Chondrocyte (in vitro differentiated cells): ENCODE data around the gene WDR86. TPM values are rescaled to one million over a fixed set of nuclear protein-coding genes. Genes with fewer than 3 reads are reported as not detected.

Experiments
- DNase-seq: peaks from one replicate; pipeline ENCODE4 v3.0.0; 2021; ENCODE audit warnings: mixed read lengths, low spot score
- H3K27ac Mint-ChIP-seq: one replicate; pipeline ENCODE4 v1.8.0; 2021; ENCODE audit warnings: mild to moderate bottlenecking, moderate library complexity, mixed read lengths; ENCODE audit not compliant: unreplicated experiment
- H3K27me3 Mint-ChIP-seq: 2 replicates; pipeline ENCODE4 v1.8.0; 2021; ENCODE audit warnings: low read depth, mixed read lengths
- H3K36me3 Mint-ChIP-seq: 2 replicates; pipeline ENCODE4 v1.8.0; 2021; ENCODE audit warnings: low read depth, mixed read lengths
- H3K4me1 Mint-ChIP-seq: 2 replicates; pipeline ENCODE4 v1.8.0; 2021; ENCODE audit warnings: low read depth, mild to moderate bottlenecking, mixed read lengths
- H3K4me3 Mint-ChIP-seq: one replicate; pipeline ENCODE4 v1.8.0; 2021; ENCODE audit warnings: mild to moderate bottlenecking, moderate library complexity, mixed read lengths; ENCODE audit not compliant: unreplicated experiment
- H3K9me3 Mint-ChIP-seq: 2 replicates; pipeline ENCODE4 v1.8.0; 2021; ENCODE audit warnings: low read depth, mixed read lengths
- total RNA-seq: library from RNA; stranded (reverse); gene quantifications from 3 replicates; pipeline ENCODE4 v1.2.1, GENCODE V29; 2021
- TF ChIP-seq, protein P1 (sequence below): fragments of 200-600 bp; sonication (generic); IDR thresholded peaks from 2 replicates; pipeline ENCODE4 v1.5.0; 2021; ENCODE audit warnings: antibody characterized with exemption, mild to moderate bottlenecking, moderate library complexity

The WDR86 gene
- total RNA-seq, 1 donor from 2014 or later: not detected

DNA sequence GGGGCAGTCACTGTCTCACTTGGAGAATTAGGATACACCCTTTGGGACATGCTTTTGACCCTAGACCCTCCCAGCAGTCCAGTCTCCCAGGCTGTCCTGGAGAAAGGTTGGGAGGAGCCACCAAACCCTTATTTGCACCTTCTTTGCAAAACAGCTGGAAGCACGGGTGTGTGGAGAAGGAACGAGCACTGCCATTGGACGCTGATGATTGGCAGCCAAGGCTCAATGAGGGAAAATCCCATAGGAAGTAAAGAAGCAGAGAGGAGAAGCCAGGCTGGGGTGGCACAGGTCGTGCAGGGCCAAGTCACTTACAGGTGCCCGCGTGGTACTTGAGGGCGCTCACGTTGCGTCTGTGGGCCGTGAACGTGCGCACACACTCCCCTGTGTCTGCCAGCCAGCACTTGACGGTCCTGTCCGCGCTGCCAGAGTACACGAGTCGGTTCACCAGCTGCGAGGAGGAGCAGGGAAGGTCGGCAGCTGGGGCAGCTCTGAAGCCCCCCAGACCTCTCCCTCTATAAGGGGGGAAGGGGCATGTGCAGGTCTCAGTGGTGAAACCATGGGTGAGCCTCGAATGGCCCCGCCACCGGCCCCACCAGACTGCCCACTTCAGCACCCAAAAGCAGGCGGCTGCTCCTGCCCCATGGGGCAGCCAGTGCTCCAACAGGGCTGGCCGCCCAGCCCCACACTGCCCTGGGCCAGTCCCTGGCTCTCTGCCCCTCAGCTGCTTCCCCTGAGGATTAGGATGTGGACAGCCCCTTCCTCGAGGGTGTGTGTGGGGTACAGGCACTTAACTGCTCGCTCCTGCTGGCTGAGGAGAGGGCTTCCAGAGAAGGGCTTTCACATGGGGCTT is 24.8 kb downstream of the WDR86 start:
- TF ChIP-seq, protein P1, sequence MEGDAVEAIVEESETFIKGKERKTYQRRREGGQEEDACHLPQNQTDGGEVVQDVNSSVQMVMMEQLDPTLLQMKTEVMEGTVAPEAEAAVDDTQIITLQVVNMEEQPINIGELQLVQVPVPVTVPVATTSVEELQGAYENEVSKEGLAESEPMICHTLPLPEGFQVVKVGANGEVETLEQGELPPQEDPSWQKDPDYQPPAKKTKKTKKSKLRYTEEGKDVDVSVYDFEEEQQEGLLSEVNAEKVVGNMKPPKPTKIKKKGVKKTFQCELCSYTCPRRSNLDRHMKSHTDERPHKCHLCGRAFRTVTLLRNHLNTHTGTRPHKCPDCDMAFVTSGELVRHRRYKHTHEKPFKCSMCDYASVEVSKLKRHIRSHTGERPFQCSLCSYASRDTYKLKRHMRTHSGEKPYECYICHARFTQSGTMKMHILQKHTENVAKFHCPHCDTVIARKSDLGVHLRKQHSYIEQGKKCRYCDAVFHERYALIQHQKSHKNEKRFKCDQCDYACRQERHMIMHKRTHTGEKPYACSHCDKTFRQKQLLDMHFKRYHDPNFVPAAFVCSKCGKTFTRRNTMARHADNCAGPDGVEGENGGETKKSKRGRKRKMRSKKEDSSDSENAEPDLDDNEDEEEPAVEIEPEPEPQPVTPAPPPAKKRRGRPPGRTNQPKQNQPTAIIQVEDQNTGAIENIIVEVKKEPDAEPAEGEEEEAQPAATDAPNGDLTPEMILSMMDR: no peak
- Mint-ChIP-seq H3K27me3 (peaks cover 34% of the 10 kb centered on the region), H3K4me3 (no peak overlapping the region)

DNA sequence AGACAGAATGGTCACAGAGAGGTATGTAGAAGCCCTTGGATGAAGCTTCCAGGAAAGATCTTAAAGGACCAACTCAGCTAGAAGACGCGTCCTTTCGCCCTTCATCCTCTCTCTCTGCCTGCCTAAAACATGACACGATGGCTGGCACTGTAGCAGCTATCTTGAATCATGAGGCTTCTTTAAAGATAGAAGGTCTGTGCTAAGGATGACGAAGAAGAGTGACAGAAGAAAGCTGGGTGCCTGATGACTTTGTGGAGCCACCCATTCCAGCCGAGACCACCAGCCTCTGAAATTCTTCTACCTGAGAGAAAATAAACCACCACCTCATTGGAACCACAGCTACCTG is 25.5 kb downstream of the WDR86 start:
- peaks cover 7% of the 10 kb centered on the region for H3K4me1 Mint-ChIP-seq
- no peak overlapping the region for H3K4me3 Mint-ChIP-seq
- peaks cover 28% of the 10 kb centered on the region for H3K27me3 Mint-ChIP-seq
- no peaks in the 10 kb centered on the region for H3K9me3 Mint-ChIP-seq
- H3K36me3 Mint-ChIP-seq: no peaks in the 10 kb centered on the region
- no peak for DNase-seq
- no peak overlapping the region for H3K27ac Mint-ChIP-seq
- TF ChIP-seq, protein P1: no peak

More for the DNA sequence above, 24.8 kb downstream of the WDR86 start:
- Mint-ChIP-seq H3K27ac (no peak overlapping the region), H3K9me3 (no peaks in the 10 kb centered on the region), H3K36me3 (no peaks in the 10 kb centered on the region), H3K4me1 (peaks cover 7% of the 10 kb centered on the region)
- DNase-seq: peak; percentile 92

GRCh38 chr7:151383638-151384351 is 26.0 kb downstream of the WDR86 start:
- TF ChIP-seq, protein P1: no peak
- Mint-ChIP-seq H3K27me3 (peaks cover 28% of the 10 kb centered on the region), H3K9me3 (no peaks in the 10 kb centered on the region), H3K4me1 (peaks cover 7% of the 10 kb centered on the region), H3K36me3 (no peaks in the 10 kb centered on the region), H3K4me3 (no peak overlapping the region), H3K27ac (no peak overlapping the region)
- peak; percentile 75 for DNase-seq

DNA sequence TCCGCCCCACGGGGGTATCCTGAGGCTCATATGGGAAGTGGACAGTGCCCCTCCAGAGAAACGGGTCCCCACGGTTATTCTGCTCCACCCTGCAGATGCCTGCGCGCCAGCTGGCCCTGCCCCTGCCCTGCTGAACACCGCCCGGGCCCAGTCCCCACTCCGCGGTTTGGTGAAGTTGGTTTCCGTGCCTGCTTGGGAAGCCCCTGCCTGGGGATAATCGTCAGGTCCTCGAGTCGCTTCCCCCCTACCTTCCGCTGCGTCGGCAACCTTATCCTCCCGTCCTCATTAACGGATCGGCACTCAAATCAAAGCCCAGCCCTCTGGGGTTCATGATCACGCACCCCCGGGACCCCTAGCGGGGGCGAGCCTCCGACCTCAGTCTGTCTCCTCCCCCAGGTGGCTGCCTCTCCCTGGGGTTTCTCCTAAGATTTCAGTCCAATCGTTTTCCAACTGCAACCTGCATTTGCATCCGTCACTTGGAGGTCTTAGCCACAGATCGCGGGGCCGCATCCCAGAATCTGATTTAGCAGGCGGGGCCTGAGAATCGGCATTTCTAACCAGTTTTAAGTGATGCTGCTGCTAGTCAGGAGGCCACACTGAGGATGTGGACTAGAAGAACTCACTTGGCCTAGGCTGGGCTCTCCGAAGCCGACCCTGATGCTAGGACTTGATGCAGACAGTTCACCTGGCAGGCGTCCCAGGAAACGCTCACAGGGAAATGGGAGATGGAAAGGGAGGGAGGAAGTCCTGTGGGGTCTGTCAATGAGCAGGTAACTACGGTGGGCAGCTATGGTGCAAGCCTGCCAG is 27.6 kb downstream of the WDR86 start:
- H3K36me3 Mint-ChIP-seq: peaks cover 10% of the 10 kb centered on the region
- H3K27ac Mint-ChIP-seq: no peak overlapping the region
- H3K4me3 Mint-ChIP-seq: no peak overlapping the region
- peaks cover 7% of the 10 kb centered on the region for H3K4me1 Mint-ChIP-seq
- TF ChIP-seq, protein P1: no peak
- no peaks in the 10 kb centered on the region for H3K9me3 Mint-ChIP-seq
- H3K27me3 Mint-ChIP-seq: peaks cover 26% of the 10 kb centered on the region
- DNase-seq: peak; percentile 88
